Measurements from ENCODE around the gene C10orf90.

The C10orf90 gene

DNA sequence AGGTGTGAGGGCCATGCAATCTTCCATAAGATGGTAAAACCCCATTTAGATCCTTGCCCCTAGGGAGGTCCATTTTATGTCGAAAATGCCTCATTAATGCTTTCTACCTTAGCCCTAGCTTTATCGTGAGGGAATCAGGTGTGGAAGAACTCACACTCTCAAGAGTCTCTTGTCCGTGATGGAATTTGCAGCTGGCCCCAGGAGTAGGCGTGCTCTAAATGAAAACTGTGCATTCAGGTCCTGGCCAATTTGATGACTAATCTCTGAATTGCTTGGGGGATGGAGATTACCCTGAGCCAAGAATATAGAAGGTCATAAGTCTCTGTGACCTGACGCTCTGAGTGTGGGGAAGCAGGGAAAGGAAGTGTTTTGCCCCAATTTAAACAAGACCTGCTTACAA is 6.6 kb downstream of the C10orf90 start:
- Histone ChIP-seq H3K9me3 (replicated peaks in 1 of 2; ENCODE audit: control insufficient read depth in 2 of 2, insufficient read depth in 1 of 2, low read depth in 1 of 2, low read length in 2 of 2) (no peaks in the 10 kb centered on the region), H3K14ac (ENCODE audit: low read length) (no peak overlapping the region), H3K27ac (replicated peaks; ENCODE audit: low read length) (no peak overlapping the region), H2AK5ac (ENCODE audit: low read depth, low read length) (no peak overlapping the region), H4K8ac (ENCODE audit: low read depth, low read length) (no peak overlapping the region), H3K4ac (ENCODE audit: low read length) (no peak overlapping the region), H3K4me1 (ENCODE audit: control insufficient read depth in 2 of 2, insufficient read depth in 1 of 2, low read depth in 1 of 2, low read length in 2 of 2) (peaks cover 2% of the 10 kb centered on the region in 2 donors), H2BK5ac (ENCODE audit: low read length) (no peak overlapping the region), H2BK120ac (ENCODE audit: low read depth, low read length) (no peak overlapping the region), H2BK12ac (ENCODE audit: low read length) (no peak overlapping the region), H3K27me3 (ENCODE audit: control insufficient read depth in 3 of 3, insufficient read depth in 3 of 3, low read depth in 1 of 3, low read length in 3 of 3) (no peaks in the 10 kb centered on the region), H3K79me1 (ENCODE audit: low read depth, low read length) (no peaks in the 10 kb centered on the region), H2AFZ (ENCODE audit: low read length) (no peak overlapping the region), H2BK15ac (ENCODE audit: low read length) (no peak overlapping the region), H3K4me2 (ENCODE audit: insufficient read depth, low read length, poor library complexity, severe bottlenecking) (no peak overlapping the region), H3K4me3 (ENCODE audit: low read length in 2 of 2) (no peak overlapping the region), H3K36me3 (replicated peaks in 1 of 2; ENCODE audit: control insufficient read depth in 2 of 2, insufficient read depth in 2 of 2, low read length in 2 of 2) (no peaks in the 10 kb centered on the region), H3K23ac (ENCODE audit: low read depth, low read length, poor library complexity) (no peak overlapping the region), H3K18ac (ENCODE audit: low read length) (no peak overlapping the region), H4K91ac (ENCODE audit: low read depth, low read length, poor library complexity) (no peak overlapping the region), H3K9ac (ENCODE audit: low read depth, low read length, poor library complexity) (no peak overlapping the region)
- no peak for DNase-seq (ENCODE audit: low spot score)
- no CpG with 5 or more reads among the region's 5 CpGs for WGBS, 2 donors (ENCODE audit: extremely low coverage in 2 of 2, insufficient read length in 2 of 2, insufficient replicate concordance in 1 of 2)

DNA sequence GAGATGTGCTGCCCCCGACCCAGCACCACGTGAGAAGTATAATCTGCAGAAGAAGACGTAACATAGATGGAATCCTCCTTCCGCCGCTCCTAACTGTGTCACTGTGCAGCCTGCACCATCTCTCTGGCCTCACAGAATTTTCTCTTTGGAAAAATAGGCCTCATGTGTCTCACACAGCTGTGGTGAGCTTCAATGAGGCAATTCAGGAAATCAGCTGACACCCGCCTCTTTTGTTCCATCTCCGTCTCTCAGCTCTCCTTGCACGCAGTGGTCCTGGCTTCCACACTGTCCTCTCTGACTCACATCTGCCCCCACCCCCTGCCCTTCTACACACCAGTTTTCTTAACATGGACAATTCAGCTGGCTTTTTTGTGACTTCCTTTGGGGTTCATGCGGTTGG is 7.2 kb downstream of the C10orf90 start:
- H2AK5ac ChIP-seq (ENCODE audit: low read depth, low read length): no peak overlapping the region
- no peak overlapping the region for H2BK120ac ChIP-seq (ENCODE audit: low read depth, low read length)
- no peak overlapping the region for H3K9ac ChIP-seq (ENCODE audit: low read depth, low read length, poor library complexity)
- DNase-seq (ENCODE audit: low spot score): no peak
- H2BK12ac ChIP-seq (ENCODE audit: low read length): no peak overlapping the region
- peaks cover 2% of the 10 kb centered on the region in 2 donors for H3K4me1 ChIP-seq (ENCODE audit: control insufficient read depth in 2 of 2, insufficient read depth in 1 of 2, low read depth in 1 of 2, low read length in 2 of 2)
- no peak overlapping the region for H2BK5ac ChIP-seq (ENCODE audit: low read length)
- no peak overlapping the region for H3K4ac ChIP-seq (ENCODE audit: low read length)
- H3K27ac ChIP-seq (replicated peaks; ENCODE audit: low read length): no peak overlapping the region
- H3K79me1 ChIP-seq (ENCODE audit: low read depth, low read length): no peaks in the 10 kb centered on the region
- no peaks in the 10 kb centered on the region for H3K9me3 ChIP-seq (replicated peaks in 1 of 2; ENCODE audit: control insufficient read depth in 2 of 2, insufficient read depth in 1 of 2, low read depth in 1 of 2, low read length in 2 of 2)
- no peak overlapping the region for H3K4me3 ChIP-seq (ENCODE audit: low read length in 2 of 2)
- no peak overlapping the region for H4K8ac ChIP-seq (ENCODE audit: low read depth, low read length)
- no peaks in the 10 kb centered on the region for H3K36me3 ChIP-seq (replicated peaks in 1 of 2; ENCODE audit: control insufficient read depth in 2 of 2, insufficient read depth in 2 of 2, low read length in 2 of 2)
- H3K18ac ChIP-seq (ENCODE audit: low read length): no peak overlapping the region
- H4K91ac ChIP-seq (ENCODE audit: low read depth, low read length, poor library complexity): no peak overlapping the region
- no peak overlapping the region for H3K23ac ChIP-seq (ENCODE audit: low read depth, low read length, poor library complexity)
- H3K4me2 ChIP-seq (ENCODE audit: insufficient read depth, low read length, poor library complexity, severe bottlenecking): no peak overlapping the region
- no peaks in the 10 kb centered on the region for H3K27me3 ChIP-seq (ENCODE audit: control insufficient read depth in 3 of 3, insufficient read depth in 3 of 3, low read depth in 1 of 3, low read length in 3 of 3)
- H3K14ac ChIP-seq (ENCODE audit: low read length): no peak overlapping the region
- H2AFZ ChIP-seq (ENCODE audit: low read length): peak overlapping the region; percentile 80
- no CpG with 5 or more reads among the region's 9 CpGs for WGBS, 2 donors (ENCODE audit: extremely low coverage in 2 of 2, insufficient read length in 2 of 2, insufficient replicate concordance in 1 of 2)
- no peak overlapping the region for H2BK15ac ChIP-seq (ENCODE audit: low read length)

DNA sequence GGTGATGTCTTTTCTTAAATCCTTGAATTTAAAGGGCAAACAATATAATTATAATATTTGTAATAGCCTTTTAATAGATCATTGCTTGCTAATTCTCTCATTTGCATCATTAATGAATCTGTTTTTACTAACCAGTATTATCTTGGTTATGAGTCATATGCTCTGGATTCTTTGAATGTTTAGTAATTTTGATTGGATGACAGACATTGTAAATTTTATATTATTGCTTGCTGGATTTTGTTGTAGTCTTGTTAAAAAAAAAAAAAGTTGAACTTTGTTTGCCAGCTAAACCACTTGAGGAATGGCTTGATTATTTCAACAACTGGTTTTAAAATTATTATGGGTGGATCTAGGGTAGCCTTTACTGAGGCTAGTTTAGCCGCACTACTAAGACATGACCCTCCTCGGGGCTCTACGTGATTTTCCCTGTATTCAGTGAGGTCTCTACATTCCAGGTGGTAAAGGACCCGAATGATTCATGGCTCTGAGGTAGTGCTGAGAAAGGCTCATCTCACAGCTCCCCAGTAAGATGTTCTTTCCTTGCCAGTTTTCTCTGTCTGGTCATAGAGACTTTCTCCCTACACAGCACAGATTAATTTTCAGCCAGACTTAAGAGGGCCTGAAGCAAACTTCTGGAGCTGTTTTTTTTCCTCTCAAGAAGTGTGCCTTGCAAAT is 8.5 kb downstream of the C10orf90 start:
- Histone ChIP-seq H3K4me2 (ENCODE audit: insufficient read depth, low read length, poor library complexity, severe bottlenecking) (no peak overlapping the region), H3K4me3 (ENCODE audit: low read length in 2 of 2) (no peak overlapping the region), H3K36me3 (replicated peaks in 1 of 2; ENCODE audit: control insufficient read depth in 2 of 2, insufficient read depth in 2 of 2, low read length in 2 of 2) (no peaks in the 10 kb centered on the region), H3K23ac (ENCODE audit: low read depth, low read length, poor library complexity) (no peak overlapping the region), H2BK12ac (ENCODE audit: low read length) (no peak overlapping the region), H2AFZ (ENCODE audit: low read length) (no peak overlapping the region), H3K14ac (ENCODE audit: low read length) (no peak overlapping the region), H3K27me3 (ENCODE audit: control insufficient read depth in 3 of 3, insufficient read depth in 3 of 3, low read depth in 1 of 3, low read length in 3 of 3) (no peaks in the 10 kb centered on the region), H2BK120ac (ENCODE audit: low read depth, low read length) (no peak overlapping the region), H2AK5ac (ENCODE audit: low read depth, low read length) (no peak overlapping the region), H3K9me3 (replicated peaks in 1 of 2; ENCODE audit: control insufficient read depth in 2 of 2, insufficient read depth in 1 of 2, low read depth in 1 of 2, low read length in 2 of 2) (no peaks in the 10 kb centered on the region), H4K91ac (ENCODE audit: low read depth, low read length, poor library complexity) (no peak overlapping the region), H2BK5ac (ENCODE audit: low read length) (no peak overlapping the region), H3K9ac (ENCODE audit: low read depth, low read length, poor library complexity) (no peak overlapping the region), H3K4me1 (ENCODE audit: control insufficient read depth in 2 of 2, insufficient read depth in 1 of 2, low read depth in 1 of 2, low read length in 2 of 2) (peaks cover 2% of the 10 kb centered on the region in 2 donors), H2BK15ac (ENCODE audit: low read length) (no peak overlapping the region), H3K18ac (ENCODE audit: low read length) (no peak overlapping the region), H3K27ac (replicated peaks; ENCODE audit: low read length) (no peak overlapping the region), H4K8ac (ENCODE audit: low read depth, low read length) (no peak overlapping the region), H3K79me1 (ENCODE audit: low read depth, low read length) (no peaks in the 10 kb centered on the region), H3K4ac (ENCODE audit: low read length) (no peak overlapping the region)
- no peak for DNase-seq (ENCODE audit: low spot score)
- no CpG with 5 or more reads among the region's 4 CpGs for WGBS, 2 donors (ENCODE audit: extremely low coverage in 2 of 2, insufficient read length in 2 of 2, insufficient replicate concordance in 1 of 2)

DNA sequence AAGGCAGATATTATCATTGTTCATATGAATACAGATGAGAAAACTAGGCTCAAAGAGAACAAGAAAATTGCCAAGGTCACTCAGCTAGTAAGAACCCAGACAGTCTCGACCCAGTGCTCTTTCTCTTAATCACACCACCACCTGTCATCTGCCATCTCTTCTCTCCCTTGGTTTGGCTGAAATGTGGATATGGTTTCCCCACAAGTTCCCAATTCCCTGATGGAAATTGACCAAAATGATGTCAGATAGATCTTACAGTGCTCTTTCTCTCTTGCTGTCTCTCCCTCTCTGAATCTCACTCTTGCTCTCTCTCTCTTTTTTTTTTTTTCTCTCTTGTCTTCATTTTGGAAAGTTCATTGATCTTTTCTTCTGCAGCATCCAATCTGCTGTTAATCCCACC is 9.1 kb downstream of the C10orf90 start:
- Histone ChIP-seq H2AFZ (ENCODE audit: low read length) (no peak overlapping the region), H3K23ac (ENCODE audit: low read depth, low read length, poor library complexity) (no peak overlapping the region), H3K18ac (ENCODE audit: low read length) (no peak overlapping the region), H3K14ac (ENCODE audit: low read length) (no peak overlapping the region), H2BK15ac (ENCODE audit: low read length) (no peak overlapping the region), H3K27ac (replicated peaks; ENCODE audit: low read length) (no peak overlapping the region), H2BK5ac (ENCODE audit: low read length) (no peak overlapping the region), H3K9me3 (replicated peaks in 1 of 2; ENCODE audit: control insufficient read depth in 2 of 2, insufficient read depth in 1 of 2, low read depth in 1 of 2, low read length in 2 of 2) (no peaks in the 10 kb centered on the region), H2AK5ac (ENCODE audit: low read depth, low read length) (no peak overlapping the region), H3K4me3 (ENCODE audit: low read length in 2 of 2) (no peak overlapping the region), H2BK12ac (ENCODE audit: low read length) (no peak overlapping the region), H4K8ac (ENCODE audit: low read depth, low read length) (no peak overlapping the region), H3K4me2 (ENCODE audit: insufficient read depth, low read length, poor library complexity, severe bottlenecking) (no peak overlapping the region), H3K4ac (ENCODE audit: low read length) (no peak overlapping the region), H2BK120ac (ENCODE audit: low read depth, low read length) (no peak overlapping the region), H4K91ac (ENCODE audit: low read depth, low read length, poor library complexity) (no peak overlapping the region), H3K79me1 (ENCODE audit: low read depth, low read length) (no peaks in the 10 kb centered on the region), H3K36me3 (replicated peaks in 1 of 2; ENCODE audit: control insufficient read depth in 2 of 2, insufficient read depth in 2 of 2, low read length in 2 of 2) (no peaks in the 10 kb centered on the region), H3K9ac (ENCODE audit: low read depth, low read length, poor library complexity) (no peak overlapping the region), H3K27me3 (ENCODE audit: control insufficient read depth in 3 of 3, insufficient read depth in 3 of 3, low read depth in 1 of 3, low read length in 3 of 3) (no peaks in the 10 kb centered on the region), H3K4me1 (ENCODE audit: control insufficient read depth in 2 of 2, insufficient read depth in 1 of 2, low read depth in 1 of 2, low read length in 2 of 2) (peaks cover 2% of the 10 kb centered on the region in 2 donors)
- DNase-seq (ENCODE audit: low spot score): no peak
- no CpG with 5 or more reads among the region's 1 CpG for WGBS, 2 donors (ENCODE audit: extremely low coverage in 2 of 2, insufficient read length in 2 of 2, insufficient replicate concordance in 1 of 2)
